DOHH2 (cell line): ENCODE measurements around the gene EHD4.

ENCODE experiments used
- H3F3A ChIP-seq: fragments of 200-600 bp; sonication (generic), shearing (Covaris generic); 2 replicates; pipeline ENCODE4 v1.6.0; 2016; ENCODE audit warnings: antibody characterized with exemption, mild to moderate bottlenecking; ENCODE audit not compliant: control insufficient read depth, insufficient read depth
- H3K27ac ChIP-seq: fragments of 200-600 bp; sonication (generic); 2 replicates; pipeline ENCODE4 v1.5.1; 2014; ENCODE audit warnings: low read depth, mild to moderate bottlenecking, low read length, moderate library complexity
- H3K27me3 ChIP-seq: fragments of 200-600 bp; sonication (generic); 2 replicates; pipeline ENCODE4 v1.6.1; 2014; ENCODE audit warnings: mild to moderate bottlenecking, low read length, mixed read lengths; ENCODE audit not compliant: control insufficient read depth
- H3K36me3 ChIP-seq: fragments of 200-600 bp; sonication (generic); 2 replicates; pipeline ENCODE4 v1.6.1; 2014; ENCODE audit warnings: mild to moderate bottlenecking, low read length, moderate library complexity, mixed read lengths; ENCODE audit not compliant: control insufficient read depth
- H3K4me1 ChIP-seq: fragments of 200-600 bp; sonication (generic); 2 replicates; pipeline ENCODE4 v1.6.1; 2014; ENCODE audit warnings: mild to moderate bottlenecking, low read length, mixed read lengths; ENCODE audit not compliant: control insufficient read depth
- H3K4me2 ChIP-seq: fragments of 200-600 bp; sonication (generic); 2 replicates; pipeline ENCODE4 v1.6.0; 2014; ENCODE audit warnings: mild to moderate bottlenecking, low read length, moderate library complexity
- H3K4me3 ChIP-seq: fragments of 200-600 bp; sonication (generic); 2 replicates; pipeline ENCODE4 v1.5.1; 2014; ENCODE audit warnings: mild to moderate bottlenecking, low read length, mixed read lengths
- H3K79me2 ChIP-seq: fragments of 200-600 bp; sonication (generic); 2 replicates; pipeline ENCODE4 v1.6.1; 2014; ENCODE audit warnings: mild to moderate bottlenecking, low read length, mixed read lengths; ENCODE audit not compliant: control insufficient read depth
- H3K9me2 ChIP-seq: fragments of 200-600 bp; sonication (generic); replicated peaks from 2 replicates; pipeline ENCODE4 v1.6.1; 2014; ENCODE audit warnings: mild to moderate bottlenecking, low read length, mixed read lengths; ENCODE audit not compliant: control insufficient read depth
- H3K9me3 ChIP-seq: fragments of 200-600 bp; sonication (generic); 2 replicates; pipeline ENCODE4 v1.6.1; 2014; ENCODE audit warnings: antibody characterized with exemption, low read length, mixed read lengths; ENCODE audit not compliant: control insufficient read depth, insufficient read depth
- H4K20me1 ChIP-seq: fragments of 200-600 bp; sonication (generic); 2 replicates; pipeline ENCODE4 v1.6.0; 2014; ENCODE audit warnings: low read depth, mild to moderate bottlenecking, antibody characterized with exemption, low read length, moderate library complexity; ENCODE audit not compliant: control insufficient read depth, insufficient read depth
- CTCF ChIP-seq: fragments of 200-600 bp; sonication (generic); IDR thresholded peaks from one replicate; pipeline ENCODE4 v1.5.1; 2014; ENCODE audit warnings: antibody characterized with exemption, mild to moderate bottlenecking, low read depth, low read length; ENCODE audit not compliant: poor library complexity, severe bottlenecking
- EZH2phosphoT487 ChIP-seq: fragments of 200-600 bp; sonication (generic); IDR thresholded peaks from 2 replicates; pipeline ENCODE4 v1.6.1; 2017; ENCODE audit warnings: borderline replicate concordance, mild to moderate bottlenecking, antibody characterized with exemption, low read length, moderate library complexity, mixed read lengths

EHD4 gene

GRCh38 chr15:41988896-41989572 lies 16.7 kb upstream of the EHD4 start:
- Histone ChIP-seq H3K4me1 (no peaks in the 10 kb centered on the region), H3K27ac (no peak overlapping the region), H3K9me2 (no peaks in the 10 kb centered on the region), H3F3A (no peaks in the 10 kb centered on the region), H3K36me3 (no peaks in the 10 kb centered on the region), H3K4me2 (no peak overlapping the region), H3K9me3 (no peaks in the 10 kb centered on the region), H4K20me1 (no peaks in the 10 kb centered on the region), H3K79me2 (no peaks in the 10 kb centered on the region), H3K4me3 (no peak overlapping the region), H3K27me3 (no peaks in the 10 kb centered on the region)
- no peak for TF ChIP-seq EZH2phosphoT487
- TF ChIP-seq CTCF: no peak

- H3K9me3 ChIP-seq: no peaks in the 10 kb centered on the region
- no peaks in the 10 kb centered on the region for H3K36me3 ChIP-seq
- TF ChIP-seq EZH2phosphoT487: no peak
- TF ChIP-seq CTCF: no peak
- H3K79me2 ChIP-seq: no peaks in the 10 kb centered on the region
- no peaks in the 10 kb centered on the region for H4K20me1 ChIP-seq
- H3K4me3 ChIP-seq: no peak overlapping the region
- H3K4me2 ChIP-seq: no peak overlapping the region
- no peak overlapping the region for H3K27ac ChIP-seq
- no peaks in the 10 kb centered on the region for H3K9me2 ChIP-seq
- H3K4me1 ChIP-seq: no peaks in the 10 kb centered on the region
- no peaks in the 10 kb centered on the region for H3F3A ChIP-seq
- H3K27me3 ChIP-seq: no peaks in the 10 kb centered on the region
Measured at GRCh38 chr15:41987925-41988275, 15.5 kb upstream of the EHD4 start.

GRCh38 chr15:41987246-41987924 lies 15.0 kb upstream of the EHD4 start:
- Histone ChIP-seq H3K9me3 (no peaks in the 10 kb centered on the region), H4K20me1 (no peaks in the 10 kb centered on the region), H3K4me3 (no peak overlapping the region), H3K27me3 (no peaks in the 10 kb centered on the region), H3K79me2 (no peaks in the 10 kb centered on the region), H3K4me2 (no peak overlapping the region), H3F3A (no peaks in the 10 kb centered on the region), H3K4me1 (no peaks in the 10 kb centered on the region), H3K27ac (no peak overlapping the region), H3K9me2 (no peaks in the 10 kb centered on the region), H3K36me3 (no peaks in the 10 kb centered on the region)
- TF ChIP-seq CTCF: no peak
- TF ChIP-seq EZH2phosphoT487: no peak
